Mucosa of descending colon (tissue), 3 donors: ENCODE measurements around the gene PTPRE. TPM values are rescaled to one million over a fixed set of nuclear protein-coding genes. Genes with fewer than 3 reads are reported as not detected.
A peak's percentile ranks its signal among the peaks of the same experiment; 100 is the strongest.

Experiments
- ATAC-seq: fragments of 200-7000 bp; cut with Tn5 transposase; one replicate; pipeline ENCODE4 v1.9.1; 2020; ENCODE audit warnings: mild to moderate bottlenecking, moderate library complexity
- DNase-seq, 3 donors: peaks; one replicate each; pipeline ENCODE4 v3.0.0-alpha.2; 2020
- H3K36me3 ChIP-seq: fragments of 200-600 bp; one replicate; pipeline ENCODE4 v1.8.0; 2021; ENCODE audit warnings: low read depth, mild to moderate bottlenecking
- H3K4me1 ChIP-seq: fragments of 200-600 bp; one replicate; pipeline ENCODE4 v1.8.0; 2021; ENCODE audit warnings: low read depth, mild to moderate bottlenecking
- H3K4me3 ChIP-seq: fragments of 200-600 bp; one replicate; pipeline ENCODE4 v1.8.0; 2021; ENCODE audit warnings: mild to moderate bottlenecking
- H3K9me3 ChIP-seq: fragments of 200-600 bp; one replicate; pipeline ENCODE4 v1.8.0; 2021; ENCODE audit warnings: mild to moderate bottlenecking
- CTCF ChIP-seq: fragments of 200-600 bp; IDR thresholded peaks from one replicate; pipeline ENCODE4 v1.8.0; 2022; ENCODE audit warnings: antibody characterized with exemption, mild to moderate bottlenecking
- intact Hi-C, 2 donors: fragments of 100-400 bp; cut with DNase I in 1 of 2; cut with micrococcal nuclease in 1 of 2; formaldehyde crosslinking; loops; one replicate each; pipeline versions ENCODE4 v1.11.0 to v1.11.1; 2022; cut with DNase I, micrococcal nuclease
- total RNA-seq, 3 donors: library from RNA; stranded (reverse); fragmentation: NEBNext Ultra II Directional in 2 of 3; extraction: Animal tissue kit (Norgen Biotek cat#: 25700) in 2 of 3; gene quantifications; one replicate each; pipeline versions ENCODE4 v1.2.1 to v1.2.4, GENCODE V29; 2021 to 2023
- donor health status: DM: no; HTN: no; CAD: no; lungs with moderate emphysema.
- donor health status: DM: no; HTN: no; CAD: no.
- donor health status: DM: no; HTN: yes; CAD: no.

PTPRE gene
- total RNA-seq, 3 donors from 2014 or later: 28.8 to 33.6 (median 32.5) TPM

GRCh38 chr10:128046953-128047290 lies 140.0 kb downstream of the PTPRE start:
- TF ChIP-seq CTCF: no peak
- Histone ChIP-seq H3K9me3 (no peaks in the 10 kb centered on the region), H3K4me3 (no peak overlapping the region), H3K4me1 (peaks cover 16% of the 10 kb centered on the region), H3K36me3 (no peaks in the 10 kb centered on the region)
- ATAC-seq (no peak), DNase-seq (no peak)
- intact Hi-C loops: no loop called here

GRCh38 chr10:128047351-128047750 lies 140.4 kb downstream of the PTPRE start:
- intact Hi-C loops: no loop called here
- peak; percentile 97 for ATAC-seq

GRCh38 chr10:128047991-128048818 lies 141.3 kb downstream of the PTPRE start:
- intact Hi-C loops: no loop called here
- no peak for TF ChIP-seq CTCF
- DNase-seq (peak in 1 of 3 donors; percentile 32), ATAC-seq (peak; percentile 68)
- Histone ChIP-seq H3K4me1 (peaks cover 16% of the 10 kb centered on the region), H3K4me3 (no peak overlapping the region), H3K9me3 (no peaks in the 10 kb centered on the region), H3K36me3 (no peaks in the 10 kb centered on the region)

More at GRCh38 chr10:128047351-128047750, 140.4 kb downstream of the PTPRE start:
- peak; percentile 89 to 94 (median 91) for DNase-seq
- Histone ChIP-seq H3K36me3 (no peaks in the 10 kb centered on the region), H3K4me3 (no peak overlapping the region), H3K4me1 (peaks cover 16% of the 10 kb centered on the region), H3K9me3 (no peaks in the 10 kb centered on the region)
- TF ChIP-seq CTCF: no peak

GRCh38 chr10:128048819-128049210 lies 141.9 kb downstream of the PTPRE start:
- intact Hi-C loops: no loop called here
- DNase-seq (no peak), ATAC-seq (no peak)
- Histone ChIP-seq H3K9me3 (no peaks in the 10 kb centered on the region), H3K4me3 (no peak overlapping the region), H3K4me1 (peaks cover 16% of the 10 kb centered on the region), H3K36me3 (no peaks in the 10 kb centered on the region)
- no peak for TF ChIP-seq CTCF

- intact Hi-C loops: no loop called here
- no peak for TF ChIP-seq CTCF
- no peak for DNase-seq
- no peaks in the 10 kb centered on the region for H3K9me3 ChIP-seq
- ATAC-seq: no peak
- no peaks in the 10 kb centered on the region for H3K36me3 ChIP-seq
- peaks cover 16% of the 10 kb centered on the region for H3K4me1 ChIP-seq
- no peak overlapping the region for H3K4me3 ChIP-seq
Observed at GRCh38 chr10:128049226-128050120, 142.6 kb downstream of the PTPRE start.
